ENCODE data around the gene SFT2D3.

SFT2D3 gene

DNA sequence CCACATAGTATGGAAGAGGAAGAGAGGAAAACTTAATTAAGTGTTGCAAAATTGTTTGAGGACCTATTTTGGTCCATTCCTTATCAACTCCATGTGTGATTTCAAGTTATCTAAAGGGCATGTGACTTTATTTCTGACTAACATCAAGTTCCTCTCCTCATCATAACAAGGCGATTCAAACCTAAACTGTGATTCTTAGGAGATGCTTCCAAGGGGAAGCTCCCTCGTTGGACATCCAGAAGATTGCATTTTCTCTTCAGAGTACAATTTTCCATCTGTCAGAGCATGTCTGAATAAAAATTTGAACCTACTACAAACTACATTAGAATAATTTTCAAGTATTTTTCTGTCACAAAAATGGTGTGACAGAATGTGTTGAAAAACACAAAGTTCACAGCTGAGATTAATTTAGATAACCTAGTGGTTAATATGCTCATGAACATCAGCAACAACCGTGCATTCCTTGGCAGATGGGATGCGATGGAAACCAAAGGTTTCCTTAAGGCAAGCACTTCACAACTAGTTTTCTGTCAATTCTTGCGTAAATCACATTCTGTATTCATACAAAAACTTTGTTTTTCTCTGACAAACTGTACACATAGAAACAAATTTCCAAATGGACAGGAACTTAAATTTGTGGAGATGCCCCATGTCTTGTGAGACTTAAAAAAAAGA is 4.2 kb downstream of the SFT2D3 start:
- peaks cover 76% of the 10 kb centered on the region for H3K36me3 ChIP-seq (ENCODE audit: insufficient read depth, insufficient read length, low read length)
- no peak for TF ChIP-seq YY1 (IDR thresholded peaks at IDR 0.05; ENCODE audit: insufficient read depth, insufficient read length)
- no peak overlapping the region for H3K4me3 ChIP-seq (ENCODE audit: insufficient read length, low read depth)
- no peak for DNase-seq (ENCODE audit: low read depth, low spot score)
- no peak overlapping the region for H3K9ac ChIP-seq (ENCODE audit: insufficient read length, low read depth)
- no peaks in the 10 kb centered on the region for H3K27me3 ChIP-seq (ENCODE audit: insufficient read depth, insufficient read length)
- H3K4me1 ChIP-seq (ENCODE audit: insufficient read depth, insufficient read length) = peaks cover 6% of the 10 kb centered on the region
- H3K9me3 ChIP-seq (ENCODE audit: insufficient read depth, low read length) = no peaks in the 10 kb centered on the region

DNA sequence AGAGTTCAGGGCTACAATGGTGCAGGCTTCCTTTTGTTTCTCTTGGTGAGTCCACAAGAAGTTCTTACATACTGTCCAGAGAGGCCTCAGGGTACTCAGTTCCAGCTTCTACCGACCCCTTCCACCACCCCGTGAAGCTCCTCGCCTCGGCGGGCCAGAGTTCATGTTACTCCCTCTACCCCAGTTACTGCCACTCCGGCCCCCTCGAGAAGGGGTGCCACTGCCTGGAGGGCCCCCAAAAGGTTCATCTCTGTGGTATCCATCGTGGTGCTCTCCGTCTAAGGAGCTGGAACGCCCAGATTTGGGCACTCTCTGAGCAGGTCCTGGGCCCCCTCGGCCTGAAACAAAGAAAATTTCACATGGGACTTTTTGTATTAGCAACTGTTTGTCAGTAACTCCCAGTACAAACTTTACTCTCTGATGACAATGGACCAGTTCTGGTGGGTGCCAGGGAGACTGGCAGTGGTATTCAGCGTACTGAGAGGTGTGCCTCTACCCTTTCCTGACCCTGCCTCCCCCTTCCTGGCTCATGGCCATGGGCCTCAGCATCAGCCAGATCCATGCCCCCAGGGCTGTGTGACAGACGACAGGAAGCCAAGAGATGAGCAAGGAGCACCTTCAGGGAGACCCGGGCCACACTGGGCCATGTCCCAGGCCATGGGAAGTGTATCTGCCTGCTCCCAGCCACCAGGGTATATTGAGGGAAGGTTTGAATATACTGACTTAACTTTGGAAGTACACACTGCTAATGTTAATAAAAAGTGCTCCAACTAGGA is 5.1 kb downstream of the SFT2D3 start:
- no peak for TF ChIP-seq YY1 (IDR thresholded peaks at IDR 0.05; ENCODE audit: insufficient read depth, insufficient read length)
- TF ChIP-seq SUZ12 (IDR thresholded peaks at IDR 0.05; ENCODE audit: extremely low read depth, insufficient read depth, insufficient read length) = no peak
- no peak for TF ChIP-seq ZNF274 (IDR thresholded peaks at IDR 0.05; ENCODE audit: low read depth, low read length)
- Histone ChIP-seq H3K4me1 (ENCODE audit: insufficient read depth, insufficient read length) (peaks cover 6% of the 10 kb centered on the region), H3K9me3 (ENCODE audit: insufficient read depth, low read length) (no peaks in the 10 kb centered on the region), H3K9ac (ENCODE audit: insufficient read length, low read depth) (no peak overlapping the region), H3K4me3 (ENCODE audit: insufficient read length, low read depth) (no peak overlapping the region), H3K27me3 (ENCODE audit: insufficient read depth, insufficient read length) (no peaks in the 10 kb centered on the region), H3K36me3 (ENCODE audit: insufficient read depth, insufficient read length, low read length) (peaks cover 79% of the 10 kb centered on the region)
- no peak for DNase-seq (ENCODE audit: low read depth, low spot score)

DNA sequence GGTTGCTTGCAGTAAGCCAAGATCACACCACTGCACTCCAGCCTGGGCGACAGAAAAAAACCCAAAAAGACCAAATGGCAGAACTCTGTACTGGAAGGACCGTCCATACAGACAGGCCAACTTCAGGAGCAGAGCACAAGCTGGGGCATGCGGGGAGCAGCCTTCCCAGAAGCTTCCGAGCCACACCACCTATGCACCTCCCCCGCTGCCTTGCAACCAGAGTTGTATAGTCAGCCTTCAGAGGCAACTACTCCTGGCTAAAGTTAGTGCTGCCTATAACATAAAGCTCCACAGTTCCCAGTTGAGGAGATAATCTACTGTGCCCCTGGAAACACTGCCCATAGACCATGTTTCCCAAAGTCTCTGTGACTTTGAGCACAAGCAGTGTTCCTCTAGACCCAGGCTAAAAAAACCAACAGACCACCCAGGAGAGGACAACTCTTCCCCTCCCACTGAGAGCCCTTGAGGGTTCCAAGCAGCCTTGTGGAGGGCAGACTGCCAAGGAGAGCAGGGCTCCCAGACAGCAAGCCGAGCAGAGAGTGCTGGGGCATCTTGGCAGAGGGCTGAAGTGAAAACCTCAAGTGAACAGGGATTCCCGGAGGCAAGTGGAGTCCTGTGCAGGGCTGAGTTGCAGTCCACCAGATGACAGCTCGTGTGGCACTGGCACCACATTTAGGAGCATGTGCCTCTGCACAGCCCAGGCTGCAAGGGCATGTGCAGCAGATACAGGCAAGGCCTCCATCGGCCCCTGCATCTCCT is 6.8 kb downstream of the SFT2D3 start:
- TF ChIP-seq ZNF274 (IDR thresholded peaks at IDR 0.05; ENCODE audit: low read depth, low read length) (no peak), YY1 (IDR thresholded peaks at IDR 0.05; ENCODE audit: insufficient read depth, insufficient read length) (no peak), SUZ12 (IDR thresholded peaks at IDR 0.05; ENCODE audit: extremely low read depth, insufficient read depth, insufficient read length) (no peak)
- no peak overlapping the region for H3K9ac ChIP-seq (ENCODE audit: insufficient read length, low read depth)
- H3K27me3 ChIP-seq (ENCODE audit: insufficient read depth, insufficient read length) = no peaks in the 10 kb centered on the region
- H3K4me1 ChIP-seq (ENCODE audit: insufficient read depth, insufficient read length) = peaks cover 5% of the 10 kb centered on the region
- no peak for DNase-seq (ENCODE audit: low read depth, low spot score)
- H3K4me3 ChIP-seq (ENCODE audit: insufficient read length, low read depth) = no peak overlapping the region
- peaks cover 86% of the 10 kb centered on the region for H3K36me3 ChIP-seq (ENCODE audit: insufficient read depth, insufficient read length, low read length)
- H3K9me3 ChIP-seq (ENCODE audit: insufficient read depth, low read length) = no peaks in the 10 kb centered on the region

GRCh38 chr2:127709336-127709735 is 8.0 kb downstream of the SFT2D3 start:
- no peaks in the 10 kb centered on the region for H3K27me3 ChIP-seq (ENCODE audit: insufficient read depth, insufficient read length)
- no peaks in the 10 kb centered on the region for H3K9me3 ChIP-seq (ENCODE audit: insufficient read depth, low read length)
- peaks cover 87% of the 10 kb centered on the region for H3K36me3 ChIP-seq (ENCODE audit: insufficient read depth, insufficient read length, low read length)
- TF ChIP-seq YY1 (IDR thresholded peaks at IDR 0.05; ENCODE audit: insufficient read depth, insufficient read length) = no peak
- TF ChIP-seq ZNF274 (IDR thresholded peaks at IDR 0.05; ENCODE audit: low read depth, low read length) = no peak
- no peak for TF ChIP-seq SUZ12 (IDR thresholded peaks at IDR 0.05; ENCODE audit: extremely low read depth, insufficient read depth, insufficient read length)
- DNase-seq (ENCODE audit: low read depth, low spot score) = no peak
- peaks cover 2% of the 10 kb centered on the region for H3K4me1 ChIP-seq (ENCODE audit: insufficient read depth, insufficient read length)
- no peak overlapping the region for H3K9ac ChIP-seq (ENCODE audit: insufficient read length, low read depth)
- no peak overlapping the region for H3K4me3 ChIP-seq (ENCODE audit: insufficient read length, low read depth)

GRCh38 chr2:127712999-127713398 is 11.7 kb downstream of the SFT2D3 start:
- Histone ChIP-seq H3K4me1 (ENCODE audit: insufficient read depth, insufficient read length) (peaks cover 6% of the 10 kb centered on the region), H3K36me3 (ENCODE audit: insufficient read depth, insufficient read length, low read length) (peaks cover 73% of the 10 kb centered on the region)

DNA sequence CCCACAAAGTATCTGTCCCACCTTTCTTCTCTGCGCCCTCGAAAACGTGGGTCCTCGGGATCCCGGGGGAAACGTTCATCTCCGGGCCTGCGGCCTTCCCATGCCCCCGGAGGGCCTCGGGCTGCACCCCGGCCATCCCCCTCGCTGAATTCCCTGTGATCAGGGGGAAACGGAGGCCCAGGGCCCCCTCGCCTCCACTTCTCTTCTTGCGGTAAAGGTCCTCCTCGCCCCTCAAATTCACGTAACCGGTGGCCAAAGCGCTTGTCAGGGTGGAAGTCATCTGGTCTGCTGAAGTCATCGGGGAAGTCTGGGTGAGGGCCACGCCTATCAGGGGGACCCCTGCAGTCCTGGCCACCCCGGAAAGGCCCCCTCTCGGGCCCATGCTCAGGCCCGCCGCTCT is 12.3 kb downstream of the SFT2D3 start:
- Histone ChIP-seq H3K4me1 (ENCODE audit: insufficient read depth, insufficient read length) (peaks cover 4% of the 10 kb centered on the region), H3K9me3 (ENCODE audit: insufficient read depth, low read length) (no peaks in the 10 kb centered on the region), H3K9ac (ENCODE audit: insufficient read length, low read depth) (no peak overlapping the region), H3K4me3 (ENCODE audit: insufficient read length, low read depth) (no peak overlapping the region), H3K36me3 (ENCODE audit: insufficient read depth, insufficient read length, low read length) (peaks cover 73% of the 10 kb centered on the region), H3K27me3 (ENCODE audit: insufficient read depth, insufficient read length) (no peaks in the 10 kb centered on the region)
- TF ChIP-seq YY1 (IDR thresholded peaks at IDR 0.05; ENCODE audit: insufficient read depth, insufficient read length) = no peak
- no peak for TF ChIP-seq SUZ12 (IDR thresholded peaks at IDR 0.05; ENCODE audit: extremely low read depth, insufficient read depth, insufficient read length)
- no peak for TF ChIP-seq ZNF274 (IDR thresholded peaks at IDR 0.05; ENCODE audit: low read depth, low read length)
- DNase-seq (ENCODE audit: low read depth, low spot score) = no peak

More at GRCh38 chr2:127712999-127713398, 11.7 kb downstream of the SFT2D3 start:
- DNase-seq (ENCODE audit: low read depth, low spot score) = no peak
- H3K4me3 ChIP-seq (ENCODE audit: insufficient read length, low read depth) = no peak overlapping the region
- no peak for TF ChIP-seq YY1 (IDR thresholded peaks at IDR 0.05; ENCODE audit: insufficient read depth, insufficient read length)
- no peak for TF ChIP-seq SUZ12 (IDR thresholded peaks at IDR 0.05; ENCODE audit: extremely low read depth, insufficient read depth, insufficient read length)
- TF ChIP-seq ZNF274 (IDR thresholded peaks at IDR 0.05; ENCODE audit: low read depth, low read length) = no peak
- H3K9ac ChIP-seq (ENCODE audit: insufficient read length, low read depth) = no peak overlapping the region
- H3K27me3 ChIP-seq (ENCODE audit: insufficient read depth, insufficient read length) = no peaks in the 10 kb centered on the region
- H3K9me3 ChIP-seq (ENCODE audit: insufficient read depth, low read length) = no peaks in the 10 kb centered on the region
